Measurements from ENCODE around the gene ZSCAN4.

The ZSCAN4 gene

GRCh38 chr19:57668635-57669034 is at the start of gene ZSCAN4:
TSS of gene ZSCAN4 (plus strand) at chr19:57668935. CDS start at chr19:57676146, 7,211 bp downstream.
- DNase-seq = no peak

DNA sequence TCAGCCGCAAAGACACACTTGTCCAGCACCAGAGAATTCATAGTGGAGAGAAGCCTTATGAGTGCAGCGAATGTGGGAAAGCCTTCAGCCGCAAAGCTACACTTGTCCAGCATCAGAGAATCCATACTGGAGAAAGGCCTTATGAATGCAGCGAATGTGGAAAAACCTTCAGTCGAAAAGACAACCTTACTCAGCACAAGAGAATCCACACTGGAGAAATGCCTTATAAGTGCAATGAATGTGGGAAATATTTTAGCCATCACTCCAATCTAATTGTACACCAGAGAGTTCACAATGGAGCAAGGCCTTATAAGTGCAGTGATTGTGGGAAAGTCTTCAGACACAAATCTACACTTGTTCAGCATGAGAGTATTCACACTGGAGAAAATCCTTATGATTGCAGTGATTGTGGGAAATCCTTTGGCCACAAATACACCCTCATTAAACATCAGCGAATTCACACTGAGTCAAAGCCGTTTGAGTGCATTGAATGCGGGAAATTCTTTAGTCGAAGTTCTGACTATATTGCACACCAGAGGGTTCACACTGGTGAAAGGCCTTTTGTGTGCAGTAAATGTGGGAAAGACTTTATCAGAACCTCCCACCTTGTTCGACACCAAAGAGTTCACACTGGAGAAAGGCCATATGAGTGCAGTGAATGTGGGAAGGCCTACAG is 47.9 kb upstream of the ZSCAN4 start:
- DNase-seq = no peak

- no peak for DNase-seq
Observed at GRCh38 chr19:57623091-57623490, 45.6 kb upstream of the ZSCAN4 start.

DNA sequence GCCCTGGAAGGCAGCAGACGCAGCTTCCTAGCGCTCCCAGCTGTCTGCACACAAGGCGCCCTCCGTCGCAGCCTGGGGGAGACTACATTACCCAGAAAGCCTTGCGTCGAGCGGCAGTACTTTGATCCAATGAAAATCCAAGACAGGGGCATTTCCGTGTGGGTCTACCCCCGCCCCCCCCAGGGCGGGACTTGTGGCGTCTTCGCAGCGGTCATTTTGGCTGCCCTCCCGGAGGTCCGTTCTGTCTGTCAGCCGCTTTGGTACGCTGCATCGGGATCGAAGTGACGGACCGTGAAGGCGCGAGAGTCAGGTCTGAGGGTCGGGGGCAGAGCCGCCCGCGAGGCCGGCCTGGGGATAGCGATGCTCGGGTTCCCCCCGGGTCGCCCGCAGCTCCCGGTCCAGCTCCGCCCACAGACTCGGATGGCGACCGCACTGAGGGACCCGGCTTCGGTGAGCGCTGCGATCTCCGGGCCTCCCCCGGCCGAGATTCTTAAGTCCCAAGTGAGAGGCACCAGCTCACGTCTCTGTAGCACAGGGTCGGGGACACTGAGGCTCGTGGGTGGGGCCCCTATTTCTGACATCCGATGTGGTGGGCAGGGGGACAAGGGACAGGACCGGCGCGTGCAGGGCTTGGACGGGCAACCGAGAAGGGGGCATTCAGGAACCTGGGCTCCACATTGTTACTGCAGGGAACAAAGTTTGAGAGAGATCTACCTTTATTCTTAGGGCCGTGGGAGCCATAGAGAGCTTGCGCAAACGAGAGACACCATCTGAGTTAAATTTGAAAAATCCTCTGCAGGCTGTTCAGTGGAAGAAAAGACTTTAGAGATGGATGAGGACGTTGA is 35.5 kb upstream of the ZSCAN4 start, which contains the start of gene ZNF211:
Gene ZNF211 (plus strand): TSS at position 182 of the 845 bp plus-strand sequence. CDS start 179 bp downstream, at position 361.
- peak; percentile 85 to 88 for DNase-seq

GRCh38 chr19:57633832-57634131 is 35.0 kb upstream of the ZSCAN4 start:
- DNase-seq = no peak

GRCh38 chr19:57637379-57637778 is 31.4 kb upstream of the ZSCAN4 start:
- DNase-seq = no peak

DNA sequence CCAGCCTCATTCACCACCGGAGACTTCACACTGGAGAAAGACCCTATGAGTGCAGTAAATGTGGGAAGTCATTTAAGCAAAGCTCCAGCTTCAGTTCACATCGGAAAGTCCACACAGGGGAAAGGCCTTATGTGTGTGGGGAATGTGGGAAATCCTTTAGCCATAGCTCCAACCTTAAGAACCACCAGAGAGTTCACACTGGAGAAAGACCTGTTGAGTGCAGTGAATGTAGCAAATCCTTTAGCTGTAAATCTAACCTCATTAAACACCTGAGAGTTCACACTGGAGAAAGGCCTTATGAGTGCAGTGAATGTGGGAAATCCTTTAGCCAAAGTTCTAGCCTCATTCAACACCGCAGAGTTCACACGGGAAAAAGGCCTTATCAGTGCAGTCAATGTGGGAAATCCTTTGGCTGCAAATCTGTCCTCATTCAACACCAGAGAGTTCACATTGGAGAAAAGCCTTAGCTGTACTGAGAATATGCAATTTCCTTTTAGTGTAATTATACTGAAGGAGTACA is 27.0 kb upstream of the ZSCAN4 start:
- no peak for DNase-seq

- no peak for DNase-seq
Observed at GRCh38 chr19:57642396-57643046, 26.2 kb upstream of the ZSCAN4 start.

- no peak for DNase-seq
Observed at GRCh38 chr19:57643734-57644133, 25.0 kb upstream of the ZSCAN4 start.

DNA sequence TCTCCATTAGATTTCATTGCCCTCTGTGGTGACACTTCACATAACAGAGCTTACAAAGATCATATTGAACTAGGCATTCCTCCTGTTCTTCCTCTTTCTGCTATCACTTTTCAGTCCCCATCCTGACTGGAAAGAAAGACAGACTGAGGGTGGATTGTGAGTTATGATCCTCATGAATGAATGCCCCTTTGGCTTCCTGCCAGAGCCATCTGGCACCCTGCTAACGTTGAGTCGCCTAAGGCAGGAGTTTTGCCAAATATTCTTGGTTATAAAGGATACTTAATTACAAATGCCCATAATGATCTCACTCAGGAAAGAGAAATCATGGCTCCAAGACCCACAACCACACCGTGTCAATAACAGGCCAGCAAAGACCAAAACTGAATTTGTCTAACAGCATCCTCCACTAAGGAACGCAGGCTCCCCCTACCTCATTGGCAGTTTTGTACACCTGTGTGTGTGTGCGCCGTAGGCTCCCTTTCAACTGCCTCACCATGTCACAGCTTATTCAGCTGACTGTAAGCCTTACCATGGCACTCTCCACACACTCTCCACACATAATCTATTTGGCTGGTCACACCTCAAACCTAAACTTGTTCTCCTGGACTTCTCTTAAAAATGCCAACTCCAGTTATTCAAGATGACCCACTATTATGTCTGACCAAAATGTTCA is 20.3 kb upstream of the ZSCAN4 start:
- no peak for DNase-seq

- DNase-seq = no peak
Observed at GRCh38 chr19:57651654-57651996, 17.1 kb upstream of the ZSCAN4 start.

- no peak for DNase-seq
Observed at GRCh38 chr19:57653689-57654088, 15.0 kb upstream of the ZSCAN4 start.

- DNase-seq = no peak
Observed at GRCh38 chr19:57655443-57655842, 13.3 kb upstream of the ZSCAN4 start.

- DNase-seq = no peak
Observed at GRCh38 chr19:57656346-57656745, 12.4 kb upstream of the ZSCAN4 start.

DNA sequence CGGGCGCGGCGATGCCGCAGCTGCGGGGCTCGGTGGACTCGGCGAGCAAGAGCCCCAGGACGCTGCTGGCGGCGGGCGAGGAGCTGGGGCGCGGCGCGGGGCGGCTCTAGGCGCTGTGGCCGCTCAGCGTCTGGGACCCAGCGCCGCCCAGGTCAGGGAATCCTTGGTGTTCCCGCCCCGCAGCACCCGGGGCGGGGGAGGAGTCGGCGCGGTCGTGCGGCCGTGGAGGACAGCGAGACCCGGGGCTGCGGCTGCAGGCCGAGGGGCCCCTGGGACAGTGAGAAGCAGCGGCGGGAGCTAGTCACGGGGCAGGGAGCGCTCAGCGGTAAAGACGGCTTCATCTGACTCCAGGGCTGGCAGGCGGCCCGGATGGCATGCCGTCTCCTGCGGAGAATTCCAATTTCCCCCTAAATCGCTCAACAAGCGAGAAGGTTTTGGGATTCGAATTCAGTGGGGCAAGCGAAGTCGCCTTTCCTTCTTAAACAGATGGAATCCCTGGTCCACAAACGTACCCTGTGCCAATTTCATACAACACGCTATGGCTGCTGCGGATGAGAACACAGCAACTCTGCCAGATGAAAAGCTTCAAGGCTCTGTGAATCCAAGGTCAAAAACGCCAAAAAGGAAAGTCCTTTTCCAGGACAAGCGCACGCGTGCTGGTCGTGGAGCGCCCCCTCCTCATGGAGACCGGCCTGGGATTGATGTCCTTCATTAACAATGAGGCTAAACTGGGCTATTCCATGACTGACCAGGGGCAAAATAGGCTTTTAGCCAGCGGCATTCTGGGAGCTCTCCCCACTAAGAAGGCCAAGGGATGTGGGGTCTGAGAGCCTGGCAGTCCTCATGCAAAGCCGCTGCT is 4.2 kb upstream of the ZSCAN4 start:
- DNase-seq = peak in 1 of 2 donors; percentile 14

DNA sequence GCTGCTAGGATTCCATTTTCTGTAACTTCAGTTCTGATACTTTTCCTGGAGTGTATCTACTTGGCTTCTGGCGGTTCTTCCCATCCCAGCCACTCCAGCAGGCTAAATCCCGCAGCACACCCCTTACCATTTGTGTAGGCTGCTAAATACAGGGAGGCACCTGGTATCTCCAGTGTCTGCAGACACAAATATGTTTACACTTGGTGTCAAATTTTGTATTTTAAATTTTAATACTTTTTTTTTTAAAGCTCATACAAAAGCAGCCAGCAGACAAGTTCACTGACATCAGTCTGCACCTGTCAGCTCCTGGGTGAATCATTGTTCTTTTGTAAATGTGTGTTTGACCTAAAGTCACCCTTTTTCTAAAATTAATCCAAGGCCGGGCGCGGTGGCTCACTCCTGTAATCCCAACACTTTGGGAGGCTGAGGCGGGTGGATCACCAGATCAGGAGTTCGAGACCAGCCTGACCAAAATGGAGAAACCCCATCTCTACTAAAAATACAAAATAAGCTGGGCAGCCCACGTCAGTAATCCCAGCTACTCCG is 3.4 kb upstream of the ZSCAN4 start:
- no peak for DNase-seq

DNA sequence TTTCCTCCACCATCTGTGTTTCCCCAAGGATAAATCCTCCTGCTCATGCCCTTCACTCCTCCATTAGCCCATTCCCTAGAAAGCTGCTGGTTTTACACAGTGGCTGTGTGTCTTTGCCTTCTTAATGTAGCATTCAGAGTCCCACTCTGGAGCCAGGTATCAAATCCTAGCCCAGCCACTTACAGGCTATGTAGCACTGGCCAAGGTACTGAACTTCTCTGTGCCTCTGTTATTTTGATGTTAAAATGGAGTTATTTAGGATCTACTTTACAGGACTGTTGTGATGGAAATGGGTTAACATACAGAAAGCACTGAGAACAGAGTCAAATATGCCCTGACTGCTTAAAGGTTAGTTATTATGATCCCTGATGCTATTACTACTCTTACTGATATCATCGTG is 1.5 kb upstream of the ZSCAN4 start:
- DNase-seq = no peak

DNA sequence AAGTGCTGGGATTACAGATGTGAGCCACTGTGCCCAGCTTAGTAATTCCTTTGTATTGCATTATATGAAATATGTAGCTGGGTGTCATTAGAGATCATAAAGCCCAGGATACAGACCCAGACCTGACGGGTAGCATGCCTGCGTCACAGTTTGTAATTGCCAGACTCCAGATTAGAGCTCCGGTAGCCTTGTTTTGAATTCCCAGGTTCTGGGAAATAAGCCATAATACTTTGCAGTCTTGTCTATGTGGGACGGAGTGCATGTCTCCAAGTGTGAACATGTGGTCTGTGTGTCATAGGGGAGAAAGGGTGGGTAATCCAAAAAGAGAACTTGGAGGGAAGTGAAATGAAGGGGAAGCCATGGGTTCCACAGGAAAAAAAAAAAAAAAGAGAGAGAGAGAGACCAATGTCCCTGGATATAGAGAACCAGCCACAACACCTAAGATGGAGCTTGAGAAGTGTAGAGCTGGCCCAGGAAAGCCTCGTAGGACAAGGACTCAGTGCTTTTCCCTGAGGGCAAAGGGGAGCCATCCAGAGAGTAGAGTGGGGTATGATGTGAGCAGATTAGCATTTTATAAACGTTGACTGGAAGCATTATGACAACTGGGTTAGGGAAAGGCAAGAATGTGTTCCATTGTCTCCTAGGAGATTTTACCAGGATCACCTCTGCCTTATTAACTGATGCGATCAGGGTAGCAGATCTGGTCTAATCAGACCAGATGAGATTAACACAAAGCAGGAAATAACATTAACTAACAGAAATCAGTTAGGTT is 2.6 kb downstream of the ZSCAN4 start:
- no peak for DNase-seq

- DNase-seq = no peak
Observed at GRCh38 chr19:57672466-57672865, 3.7 kb downstream of the ZSCAN4 start.

DNA sequence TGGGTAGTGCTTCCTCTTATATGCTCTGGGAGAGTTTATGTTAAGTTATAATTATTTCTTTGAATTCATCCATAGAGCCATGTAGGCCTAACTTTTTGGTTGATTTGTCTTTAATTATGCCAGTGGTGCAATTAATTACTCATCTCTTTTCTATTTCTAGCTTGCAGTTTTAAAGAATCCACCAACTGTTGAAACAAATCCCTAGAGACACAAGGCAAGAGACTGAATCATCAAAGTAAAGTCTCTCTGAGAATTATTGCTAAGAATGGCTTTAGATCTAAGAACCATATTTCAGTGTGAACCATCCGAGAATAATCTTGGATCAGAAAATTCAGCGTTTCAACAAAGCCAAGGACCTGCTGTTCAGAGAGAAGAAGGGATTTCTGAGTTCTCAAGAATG is 7.1 kb downstream of the ZSCAN4 start:
- DNase-seq = no peak

DNA sequence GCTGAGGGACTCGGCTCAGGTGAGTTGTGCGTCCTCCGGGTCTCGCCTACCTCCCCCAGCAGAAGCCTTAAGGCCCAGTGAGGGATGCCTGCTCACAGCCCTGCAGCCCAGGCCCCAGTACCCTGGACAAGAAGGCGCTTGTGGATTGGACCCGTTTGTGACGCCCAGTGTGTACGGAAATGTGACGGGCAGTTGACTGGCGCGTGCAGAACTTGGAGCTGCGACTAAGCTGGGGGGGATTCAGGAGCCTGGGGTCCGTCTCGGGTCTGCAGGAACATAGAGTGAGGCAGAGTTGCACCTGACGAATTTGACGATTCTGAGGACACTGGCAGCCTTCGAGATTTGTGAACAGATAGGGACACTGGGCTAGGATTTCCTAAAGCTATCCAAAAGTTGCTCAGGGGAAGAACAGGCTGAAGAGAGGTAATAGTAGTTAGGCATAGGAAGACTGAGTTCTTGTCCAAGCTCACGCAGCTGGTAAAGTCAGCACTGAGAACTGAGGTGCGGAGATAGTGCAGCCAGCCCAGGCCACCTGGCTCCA is 13.6 kb downstream of the ZSCAN4 start:
- DNase-seq = no peak

All from stimulated activated CD4-positive, alpha-beta T cell treated with anti-CD3 and anti-CD28 coated beads, Interleukin-2, amount 100 ng/mL, for 24 hours (primary cell).